ENCODE results near the gene EMC8. TPM values are rescaled to one million over a fixed set of nuclear protein-coding genes. Genes with fewer than 3 reads are reported as not detected.

The EMC8 gene
- total RNA-seq, 1 donor from 2014 or later = 45.9 TPM

GRCh38 chr16:85835227-85835751 is 35.9 kb upstream of the EMC8 start:
- TF ChIP-seq, protein P1, sequence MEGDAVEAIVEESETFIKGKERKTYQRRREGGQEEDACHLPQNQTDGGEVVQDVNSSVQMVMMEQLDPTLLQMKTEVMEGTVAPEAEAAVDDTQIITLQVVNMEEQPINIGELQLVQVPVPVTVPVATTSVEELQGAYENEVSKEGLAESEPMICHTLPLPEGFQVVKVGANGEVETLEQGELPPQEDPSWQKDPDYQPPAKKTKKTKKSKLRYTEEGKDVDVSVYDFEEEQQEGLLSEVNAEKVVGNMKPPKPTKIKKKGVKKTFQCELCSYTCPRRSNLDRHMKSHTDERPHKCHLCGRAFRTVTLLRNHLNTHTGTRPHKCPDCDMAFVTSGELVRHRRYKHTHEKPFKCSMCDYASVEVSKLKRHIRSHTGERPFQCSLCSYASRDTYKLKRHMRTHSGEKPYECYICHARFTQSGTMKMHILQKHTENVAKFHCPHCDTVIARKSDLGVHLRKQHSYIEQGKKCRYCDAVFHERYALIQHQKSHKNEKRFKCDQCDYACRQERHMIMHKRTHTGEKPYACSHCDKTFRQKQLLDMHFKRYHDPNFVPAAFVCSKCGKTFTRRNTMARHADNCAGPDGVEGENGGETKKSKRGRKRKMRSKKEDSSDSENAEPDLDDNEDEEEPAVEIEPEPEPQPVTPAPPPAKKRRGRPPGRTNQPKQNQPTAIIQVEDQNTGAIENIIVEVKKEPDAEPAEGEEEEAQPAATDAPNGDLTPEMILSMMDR (conservative IDR thresholded peaks at IDR 0.05; ENCODE audit: low read depth, low read length) = no peak
- H3K4me3 ChIP-seq (ENCODE audit: low read depth, low read length) = no peak overlapping the region
- no peak for DNase-seq (ENCODE audit: low read depth)

DNA sequence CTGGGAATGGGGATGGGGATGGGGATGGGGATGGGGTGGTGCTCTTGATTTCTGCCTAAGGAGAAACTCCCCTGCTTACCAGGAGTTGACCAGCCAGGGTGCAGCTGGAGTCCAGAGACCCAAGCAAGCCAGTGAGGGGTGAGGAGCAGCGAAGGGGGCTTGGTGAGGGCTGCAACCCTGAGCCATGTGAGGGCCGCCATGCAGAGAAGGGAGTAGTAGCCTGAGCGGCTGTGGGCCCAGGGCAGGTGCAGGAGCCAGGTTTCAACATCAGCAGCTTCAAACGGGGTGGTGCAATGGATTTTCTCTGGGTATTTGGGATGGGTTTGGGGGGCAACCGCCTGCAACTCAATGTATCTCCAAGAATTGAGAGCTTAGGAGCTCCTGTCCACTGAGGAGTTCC is 35.4 kb upstream of the EMC8 start:
- no peak for DNase-seq (ENCODE audit: low read depth)
- no peak overlapping the region for H3K4me3 ChIP-seq (ENCODE audit: low read depth, low read length)
- TF ChIP-seq, protein P1 (conservative IDR thresholded peaks at IDR 0.05; ENCODE audit: low read depth, low read length) = no peak

DNA sequence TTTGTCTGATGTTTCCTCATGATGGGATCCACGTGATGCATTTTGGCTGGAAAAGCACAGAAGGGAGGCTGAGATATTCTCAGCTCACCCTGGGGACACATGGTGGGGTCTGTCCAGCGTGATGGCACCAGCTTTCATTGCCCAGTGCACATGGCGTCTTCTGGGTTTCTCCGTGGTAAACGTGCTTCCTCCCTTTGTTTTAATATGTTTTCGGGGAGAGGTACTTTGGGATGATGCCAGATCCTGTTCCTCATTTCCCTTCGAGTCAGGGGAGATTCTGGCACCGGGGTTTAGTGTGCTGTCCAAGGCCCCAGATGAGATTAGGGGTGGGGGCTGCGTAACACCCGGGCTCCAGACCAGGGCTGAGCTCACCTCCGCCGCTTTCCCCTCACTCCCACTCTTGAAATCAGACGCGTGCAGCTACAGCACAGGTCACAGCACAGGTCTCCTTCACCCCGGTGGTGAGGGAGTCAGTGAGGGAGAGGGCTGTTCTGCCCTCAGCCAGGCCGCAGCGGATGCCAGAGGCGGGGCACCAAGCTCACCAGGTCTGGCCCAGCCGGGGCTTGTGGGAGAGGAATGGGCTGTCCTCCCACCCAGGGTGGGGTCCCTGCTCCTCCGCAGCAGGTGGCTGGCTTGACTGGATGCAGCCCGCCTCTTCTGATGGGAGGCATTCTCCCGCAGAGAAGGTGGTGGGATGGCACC is 34.0 kb upstream of the EMC8 start:
- no peak overlapping the region for H3K4me3 ChIP-seq (ENCODE audit: low read depth, low read length)
- no peak for DNase-seq (ENCODE audit: low read depth)
- TF ChIP-seq, protein P1 (conservative IDR thresholded peaks at IDR 0.05; ENCODE audit: low read depth, low read length) = no peak

- TF ChIP-seq, protein P1 (conservative IDR thresholded peaks at IDR 0.05; ENCODE audit: low read depth, low read length) = no peak
These were observed 33.4 kb upstream of the EMC8 start for GRCh38 chr16:85832570-85833218.

DNA sequence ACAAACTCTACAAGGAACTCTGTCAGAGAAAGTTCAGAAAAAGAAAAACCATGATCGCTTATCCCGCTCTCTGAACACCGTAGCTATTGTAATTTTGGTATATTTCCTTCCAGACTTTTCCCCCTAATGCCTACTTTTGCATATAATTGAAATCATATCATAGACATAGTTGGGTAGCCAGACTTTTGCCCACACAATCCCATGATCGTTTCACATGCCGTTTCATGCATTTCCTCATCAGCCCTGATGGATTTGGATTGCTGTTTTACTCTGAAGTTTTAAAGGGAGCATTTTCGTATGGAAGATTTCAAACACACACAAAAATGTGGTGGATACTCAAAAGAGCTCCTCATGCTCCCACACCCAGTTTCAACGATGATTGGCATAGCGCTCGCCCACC is 31.5 kb upstream of the EMC8 start:
- DNase-seq (ENCODE audit: low read depth) = no peak
- TF ChIP-seq, protein P1 (conservative IDR thresholded peaks at IDR 0.05; ENCODE audit: low read depth, low read length) = no peak
- H3K4me3 ChIP-seq (ENCODE audit: low read depth, low read length) = no peak overlapping the region

More at GRCh38 chr16:85832570-85833218, 33.4 kb upstream of the EMC8 start:
- H3K4me3 ChIP-seq (ENCODE audit: low read depth, low read length) = no peak overlapping the region
- no peak for DNase-seq (ENCODE audit: low read depth)

DNA sequence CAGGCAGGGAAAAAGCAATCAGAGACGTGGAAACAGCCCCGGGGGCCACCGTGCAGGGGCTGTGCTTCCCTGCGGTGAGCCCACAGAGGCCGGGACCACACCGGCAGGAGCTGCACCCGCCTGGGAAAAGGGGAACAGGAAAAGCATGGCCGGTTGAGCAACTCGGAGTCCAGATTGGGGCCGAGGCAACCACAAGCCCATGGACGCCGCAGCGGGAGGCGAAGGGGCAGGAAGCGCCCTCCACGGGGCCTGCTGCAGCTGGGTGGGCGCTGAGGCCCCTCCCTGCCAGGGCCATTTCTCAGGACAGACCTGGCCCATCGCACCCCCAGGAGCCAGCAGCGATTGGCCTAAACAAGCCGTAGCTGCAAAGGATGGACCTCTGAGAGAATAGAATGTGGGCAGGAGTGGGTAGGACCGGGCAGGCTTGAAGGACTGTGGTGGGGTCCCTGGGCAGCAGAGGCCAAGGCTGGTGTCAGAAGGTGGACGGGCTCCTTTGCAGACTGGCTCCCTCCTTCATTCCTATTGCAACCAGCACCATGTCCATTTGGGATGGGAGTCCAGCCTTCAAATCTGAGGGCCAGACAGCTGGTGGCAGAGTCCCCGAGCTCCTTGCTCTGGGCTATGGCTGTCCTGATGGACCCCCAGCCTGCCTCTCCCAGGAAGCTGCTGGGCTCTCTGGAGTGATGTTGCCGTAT is 30.6 kb upstream of the EMC8 start:
- no peak overlapping the region for H3K4me3 ChIP-seq (ENCODE audit: low read depth, low read length)
- TF ChIP-seq, protein P1 (conservative IDR thresholded peaks at IDR 0.05; ENCODE audit: low read depth, low read length) = no peak
- DNase-seq (ENCODE audit: low read depth) = no peak

All from epithelial cell of proximal tubule (primary cell).